GM21447 (cell line): ENCODE measurements around the gene RUFY1.
"Not testable (repeated sequence)": the region's sequence is repeated elsewhere in the genome, so short reads cannot be mapped to it uniquely, and the experiment has no call there.

Experiments
- ATAC-seq: cut with Tn5 transposase; IDR thresholded peaks from one replicate; pipeline ENCODE4 v1.9.1; 2021; ENCODE audit not compliant: unreplicated experiment

The RUFY1 gene

DNA sequence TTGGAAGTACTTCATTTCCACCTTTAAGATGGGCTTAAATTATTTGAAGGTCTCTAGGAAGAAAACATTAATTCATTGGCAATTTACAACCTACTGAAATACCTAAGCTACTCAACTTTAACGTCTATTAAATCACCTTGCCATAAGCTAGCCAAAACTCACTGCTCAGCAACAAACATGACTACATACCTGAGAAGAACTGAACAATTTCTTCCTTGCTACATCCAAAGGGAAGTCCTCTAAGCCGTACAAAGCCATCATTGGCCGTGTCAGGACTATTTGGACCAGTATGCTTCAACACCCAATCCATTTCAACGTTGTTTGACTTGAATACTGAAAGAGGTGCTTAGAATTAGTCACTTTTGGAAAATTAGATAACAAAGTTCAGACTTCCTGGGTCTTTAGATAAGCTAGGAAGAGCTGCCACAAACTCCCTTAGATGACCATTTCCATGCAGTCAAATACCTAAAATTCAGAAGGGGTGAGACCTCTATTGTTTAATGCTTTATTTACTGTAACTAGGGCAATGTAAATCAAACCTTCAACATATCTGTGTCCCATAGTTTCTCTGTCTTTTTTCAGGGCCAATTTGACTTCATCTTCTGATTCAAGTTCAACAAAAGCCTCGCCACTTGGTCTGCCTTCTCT, 70.5 kb downstream of the RUFY1 start:
- ATAC-seq = no peak

GRCh38 chr5:179621551-179622214, 71.3 kb downstream of the RUFY1 start:
- ATAC-seq = no peak

- peak; percentile 71 for ATAC-seq
These were observed 72.9 kb downstream of the RUFY1 start, which contains the start of gene HNRNPH1 for GRCh38 chr5:179623003-179623905. HNRNPH1 (minus strand) TSS chr5:179623671; CDS start chr5:179623133, 538 bp downstream.

DNA sequence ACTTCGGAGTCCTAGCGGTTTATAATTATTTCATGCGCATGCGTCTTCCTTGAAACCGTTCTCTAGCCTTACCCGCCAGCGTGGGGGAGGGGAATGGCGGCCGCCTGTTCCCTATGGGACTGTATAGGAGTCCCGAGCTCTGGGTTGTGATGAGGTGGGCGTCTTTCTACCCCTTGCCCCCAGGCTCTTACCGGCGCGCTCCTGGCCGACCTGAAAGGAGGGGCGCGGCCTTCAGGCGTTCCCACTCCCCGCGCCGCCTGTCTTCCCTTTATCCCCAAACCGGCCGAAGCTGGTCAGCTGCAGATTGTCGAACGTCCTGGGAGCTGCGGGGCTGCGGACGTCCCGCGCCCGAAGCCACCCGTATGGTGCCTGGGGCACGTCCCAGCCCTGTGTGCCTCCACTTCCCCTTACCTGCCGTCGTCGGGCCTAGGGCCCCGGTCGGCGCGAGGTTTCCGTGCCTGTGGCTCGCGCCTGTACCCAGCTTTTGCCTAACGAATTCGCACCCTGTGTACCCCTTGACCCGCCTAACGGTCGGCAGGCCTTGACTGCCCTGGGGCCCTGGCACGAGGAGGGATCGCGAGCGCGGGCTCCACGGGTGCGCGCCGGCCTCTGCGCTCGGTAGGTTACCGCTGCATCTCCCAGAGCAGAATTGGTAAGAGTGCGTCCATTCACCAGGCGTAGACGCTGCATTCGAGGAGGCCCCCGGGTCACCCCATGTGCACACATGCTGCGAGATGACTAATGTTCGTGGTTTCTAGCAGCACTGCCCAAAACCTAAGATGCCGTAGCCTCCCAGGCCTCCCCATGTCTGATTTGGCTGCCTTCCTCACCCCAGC, 73.8 kb downstream of the RUFY1 start:
- ATAC-seq = peak; percentile 13

DNA sequence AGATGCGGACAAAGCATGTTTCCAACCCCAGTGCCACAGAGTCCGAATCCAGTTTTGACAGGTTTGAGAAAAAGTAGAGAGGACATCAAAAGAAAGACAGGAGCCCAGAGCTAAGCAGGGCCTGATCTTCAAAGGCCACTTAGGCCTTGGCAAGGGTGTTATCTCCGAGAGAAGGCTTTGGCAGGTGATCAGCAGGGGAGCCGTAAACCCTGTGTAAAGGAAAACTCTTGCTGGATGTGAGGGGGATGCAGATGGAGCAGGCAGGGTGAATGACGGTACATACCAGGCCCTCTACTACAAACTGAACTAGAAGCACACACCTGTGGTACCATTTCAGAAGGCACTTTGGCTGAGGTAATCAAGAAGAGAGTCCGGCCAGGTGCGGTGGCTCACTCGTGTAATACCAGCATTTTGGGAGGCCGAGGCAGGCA, 74.5 kb downstream of the RUFY1 start:
- no peak for ATAC-seq

- ATAC-seq = peak; percentile 45
These were observed 83.4 kb downstream of the RUFY1 start for GRCh38 chr5:179633501-179634369.

GRCh38 chr5:179634370-179635172, 84.2 kb downstream of the RUFY1 start:
- peak; percentile 93 for ATAC-seq

DNA sequence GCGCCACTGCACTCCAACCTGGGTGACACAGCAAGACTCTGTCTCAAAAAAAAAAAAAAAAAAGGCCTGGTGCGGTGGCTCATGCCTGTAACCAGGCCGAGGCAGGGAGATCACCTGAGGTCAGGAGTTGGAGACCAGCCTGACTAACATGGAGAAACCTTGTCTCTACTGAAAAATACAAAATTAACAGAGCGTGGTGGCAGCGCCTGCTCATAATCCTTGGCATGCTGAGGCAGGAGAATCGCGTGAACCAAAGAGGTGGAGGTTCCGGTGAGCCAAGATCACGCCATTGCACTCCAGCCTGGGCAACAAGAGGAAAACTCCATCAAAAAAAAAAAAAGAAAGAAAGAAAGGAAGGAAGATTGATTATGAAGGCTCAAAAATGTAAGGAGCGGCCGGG, 88.9 kb downstream of the RUFY1 start:
- ATAC-seq = not testable (repeated sequence)

GRCh38 chr5:179641745-179642144, 91.4 kb downstream of the RUFY1 start:
- ATAC-seq = not testable (repeated sequence)

DNA sequence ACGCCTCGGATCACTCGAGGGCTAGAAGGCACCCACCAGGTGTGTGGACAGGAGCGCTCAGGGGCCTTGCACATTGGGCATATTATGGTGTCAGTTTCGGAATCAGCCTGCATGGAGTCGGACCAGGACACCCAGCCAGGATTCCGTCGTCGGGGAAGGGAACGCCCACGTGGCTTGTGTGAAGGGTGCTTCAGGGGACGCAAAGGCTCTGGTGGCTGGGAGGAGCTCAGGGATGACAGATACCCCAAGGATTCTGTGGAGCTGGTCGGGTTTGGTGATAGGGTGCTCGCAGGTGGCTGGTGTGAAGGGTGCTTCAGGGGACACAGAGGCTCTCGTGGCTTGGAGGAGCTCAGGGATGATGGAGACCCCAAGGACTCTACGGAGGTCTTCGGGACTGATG, 92.3 kb downstream of the RUFY1 start:
- ATAC-seq = not testable (repeated sequence)

GRCh38 chr5:179643141-179643920, 93.0 kb downstream of the RUFY1 start:
- ATAC-seq = not testable (repeated sequence)

DNA sequence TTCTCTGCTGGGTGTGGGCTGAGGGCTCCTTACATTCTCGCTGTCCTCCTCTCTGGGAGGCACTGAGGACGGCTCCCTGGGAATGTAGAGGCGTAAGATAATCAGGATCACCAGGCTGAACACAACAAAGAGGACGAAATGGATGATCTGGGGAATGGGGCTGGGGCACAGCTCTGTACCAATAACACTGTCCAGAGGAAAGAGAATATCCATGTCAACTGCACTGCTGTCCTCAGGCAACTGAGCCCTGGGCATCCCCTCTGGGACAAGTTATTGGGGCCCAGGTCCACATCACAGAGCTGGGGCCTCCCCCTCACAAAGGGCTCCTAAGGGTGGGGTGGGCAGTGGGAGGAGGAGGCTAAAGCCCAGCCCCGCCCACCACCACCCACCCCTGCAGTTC, 94.4 kb downstream of the RUFY1 start:
- ATAC-seq = not testable (repeated sequence)

DNA sequence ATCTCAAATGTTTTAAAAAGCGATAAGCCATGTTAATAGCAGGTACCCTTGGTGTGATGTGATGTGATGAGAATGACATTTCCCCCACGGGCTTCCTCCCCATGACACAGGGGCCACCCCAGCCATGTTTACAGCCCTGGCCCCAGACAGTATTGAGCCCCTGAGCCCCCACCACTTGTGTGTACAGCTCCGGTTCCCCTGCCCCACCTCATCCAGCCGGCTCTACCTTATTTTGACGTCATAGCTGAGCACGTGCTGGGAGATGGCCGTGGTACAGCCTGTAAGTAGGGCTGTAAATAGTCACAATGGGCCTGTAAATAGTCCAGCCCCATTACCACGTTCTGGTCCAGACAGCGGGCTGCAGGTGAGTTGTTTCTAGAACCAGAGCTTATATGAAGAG, 98.1 kb downstream of the RUFY1 start:
- no peak for ATAC-seq

DNA sequence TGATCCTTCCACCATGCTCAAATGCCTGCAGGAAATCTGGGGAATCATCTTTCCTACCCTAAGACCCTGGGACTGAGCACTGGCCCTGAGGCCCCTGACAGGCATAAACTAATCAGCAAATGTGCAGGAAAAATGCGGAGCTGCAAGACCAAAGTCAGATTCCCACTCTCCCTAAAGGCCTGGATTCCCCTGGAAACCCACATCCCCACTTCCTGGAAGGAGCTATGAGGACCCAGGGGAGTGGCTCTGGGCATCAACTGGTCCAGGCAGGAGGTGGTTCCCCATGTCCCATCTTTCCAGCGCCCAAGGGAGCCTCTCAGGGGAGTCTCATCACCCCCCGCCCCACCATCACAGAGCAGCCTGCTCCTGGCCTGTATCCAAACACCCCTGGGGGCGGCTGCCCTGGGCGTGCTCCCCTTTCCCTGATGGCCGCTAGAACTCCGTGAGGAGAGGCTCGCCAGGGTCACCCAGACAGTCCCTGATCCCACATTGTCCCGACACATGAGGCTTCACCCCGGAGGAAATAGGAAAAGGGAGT, 98.9 kb downstream of the RUFY1 start:
- ATAC-seq = not testable (repeated sequence)

DNA sequence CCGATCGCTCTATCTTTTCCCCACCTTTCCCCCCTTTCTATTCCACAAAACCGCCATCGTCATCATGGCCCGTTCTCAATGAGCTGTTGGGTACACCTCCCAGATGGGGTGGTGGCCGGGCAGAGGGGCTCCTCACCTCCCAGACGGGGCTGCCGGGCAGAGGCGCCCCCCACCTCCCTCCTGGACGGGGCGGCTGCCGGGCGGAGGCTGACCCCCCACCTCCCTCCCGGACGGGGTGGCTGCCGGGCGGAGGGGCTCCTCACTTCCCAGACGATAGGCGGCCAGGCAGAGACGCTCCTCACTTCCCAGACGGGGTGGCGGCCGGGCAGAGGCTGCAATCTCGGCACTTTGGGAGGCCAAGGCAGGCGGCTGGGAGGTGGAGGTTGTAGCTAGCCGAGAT, 99.9 kb downstream of the RUFY1 start:
- ATAC-seq = not testable (repeated sequence)

DNA sequence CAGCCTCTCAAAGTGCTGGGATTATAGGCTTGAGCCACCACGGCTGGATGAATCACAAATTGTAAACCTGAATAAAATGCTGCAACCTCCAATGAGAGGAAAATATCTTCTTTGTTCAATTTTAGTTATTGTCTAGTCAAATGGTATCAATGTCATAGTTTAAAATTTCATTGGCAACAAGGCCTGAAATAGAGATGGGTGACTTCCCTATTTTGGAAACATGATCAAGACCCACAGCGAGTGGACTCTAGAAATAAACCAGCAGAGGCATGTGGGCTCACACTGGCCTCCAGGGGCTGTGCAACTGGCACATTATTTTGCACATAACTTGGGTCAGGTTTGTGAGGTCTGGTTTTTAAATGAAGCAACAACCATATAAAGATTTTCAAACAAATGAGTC, 102.8 kb downstream of the RUFY1 start:
- ATAC-seq = not testable (repeated sequence)

- ATAC-seq = peak; percentile 78
These were observed 107.2 kb downstream of the RUFY1 start for GRCh38 chr5:179657302-179658178.
